RWPE2 (cell line): ENCODE data around the gene IPCEF1.

Source experiments
- ATAC-seq: fragments of 200-7000 bp; cut with Tn5 transposase; 3 replicates; pipeline ENCODE4 v1.9.1; 2021; ENCODE audit warnings: low read depth
- DNase-seq: peaks from one replicate; pipeline ENCODE4 v3.0.0-alpha.2; 2020; ENCODE audit warnings: low spot score
- H3K27ac ChIP-seq: fragments of 450-650 bp; 2 replicates; pipeline ENCODE4 v1.5.1; 2017; ENCODE audit warnings: mild to moderate bottlenecking; ENCODE audit not compliant: poor library complexity, severe bottlenecking
- H3K27me3 ChIP-seq: fragments of 250-450 bp; sonication (Bioruptor Pico); 2 replicates; pipeline ENCODE4 v1.5.1; 2021; ENCODE audit warnings: mild to moderate bottlenecking, moderate library complexity; ENCODE audit not compliant: insufficient read depth, poor library complexity, severe bottlenecking
- H3K36me3 ChIP-seq: fragments of 250-450 bp; sonication (Bioruptor Pico); 2 replicates; pipeline ENCODE4 v1.5.1; 2020; ENCODE audit warnings: low read depth, mild to moderate bottlenecking, moderate library complexity
- H3K4me1 ChIP-seq: fragments of 250-450 bp; sonication (Bioruptor Pico); 2 replicates; pipeline ENCODE4 v1.5.1; 2021; ENCODE audit warnings: mild to moderate bottlenecking, moderate library complexity; ENCODE audit not compliant: insufficient read depth, poor library complexity, severe bottlenecking
- H3K4me3 ChIP-seq: fragments of 250-450 bp; sonication (Bioruptor Pico); 2 replicates; pipeline ENCODE4 v1.5.1; 2021; ENCODE audit warnings: mild to moderate bottlenecking, moderate library complexity; ENCODE audit not compliant: severe bottlenecking
- H3K9me3 ChIP-seq: fragments of 250-450 bp; sonication (Bioruptor Pico); 2 replicates; pipeline ENCODE4 v1.5.1; 2021; ENCODE audit warnings: mild to moderate bottlenecking, moderate library complexity; ENCODE audit not compliant: severe bottlenecking
- TF ChIP-seq, protein P1 (sequence below): fragments of 450-650 bp; IDR thresholded peaks from one replicate; pipeline ENCODE4 v1.5.1; 2017; ENCODE audit warnings: mild to moderate bottlenecking, moderate library complexity; ENCODE audit not compliant: poor library complexity, severe bottlenecking

Gene IPCEF1

GRCh38 chr6:154106251-154106650 is 250.4 kb downstream of the IPCEF1 start:
- TF ChIP-seq, protein P1, sequence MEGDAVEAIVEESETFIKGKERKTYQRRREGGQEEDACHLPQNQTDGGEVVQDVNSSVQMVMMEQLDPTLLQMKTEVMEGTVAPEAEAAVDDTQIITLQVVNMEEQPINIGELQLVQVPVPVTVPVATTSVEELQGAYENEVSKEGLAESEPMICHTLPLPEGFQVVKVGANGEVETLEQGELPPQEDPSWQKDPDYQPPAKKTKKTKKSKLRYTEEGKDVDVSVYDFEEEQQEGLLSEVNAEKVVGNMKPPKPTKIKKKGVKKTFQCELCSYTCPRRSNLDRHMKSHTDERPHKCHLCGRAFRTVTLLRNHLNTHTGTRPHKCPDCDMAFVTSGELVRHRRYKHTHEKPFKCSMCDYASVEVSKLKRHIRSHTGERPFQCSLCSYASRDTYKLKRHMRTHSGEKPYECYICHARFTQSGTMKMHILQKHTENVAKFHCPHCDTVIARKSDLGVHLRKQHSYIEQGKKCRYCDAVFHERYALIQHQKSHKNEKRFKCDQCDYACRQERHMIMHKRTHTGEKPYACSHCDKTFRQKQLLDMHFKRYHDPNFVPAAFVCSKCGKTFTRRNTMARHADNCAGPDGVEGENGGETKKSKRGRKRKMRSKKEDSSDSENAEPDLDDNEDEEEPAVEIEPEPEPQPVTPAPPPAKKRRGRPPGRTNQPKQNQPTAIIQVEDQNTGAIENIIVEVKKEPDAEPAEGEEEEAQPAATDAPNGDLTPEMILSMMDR: no peak
- Histone ChIP-seq H3K36me3 (no peaks in the 10 kb centered on the region), H3K9me3 (no peaks in the 10 kb centered on the region), H3K4me1 (peaks cover 5% of the 10 kb centered on the region), H3K4me3 (no peak overlapping the region), H3K27me3 (no peaks in the 10 kb centered on the region), H3K27ac (no peak overlapping the region)
- ATAC-seq: no peak
- DNase-seq: no peak
